BE2C (cell line): ENCODE measurements around the gene TTC12.

ENCODE experiments used
- DNase-seq: peaks from one replicate; pipeline ENCODE4 v3.0.0-alpha.2; 2020
- H3K27me3 ChIP-seq: fragments of 250-450 bp; sonication (Bioruptor Pico); 2 replicates; pipeline ENCODE4 v1.5.1; 2020; ENCODE audit warnings: mild to moderate bottlenecking
- H3K36me3 ChIP-seq: fragments of 250-450 bp; sonication (Bioruptor Pico); 2 replicates; pipeline ENCODE4 v1.5.1; 2020; ENCODE audit warnings: mild to moderate bottlenecking
- H3K4me1 ChIP-seq: fragments of 250-450 bp; sonication (Bioruptor Pico); 2 replicates; pipeline ENCODE4 v1.5.1; 2020
- H3K4me3 ChIP-seq: 2 replicates; pipeline ENCODE4 v1.5.1; 2011; ENCODE audit warnings: low read depth, low read length
- H3K9me3 ChIP-seq: fragments of 250-450 bp; sonication (Bioruptor Pico); 2 replicates; pipeline ENCODE4 v1.5.1; 2020
- TF ChIP-seq, protein P1 (sequence below): IDR thresholded peaks from 2 replicates; pipeline ENCODE4 v1.5.1; 2012; ENCODE audit warnings: mild to moderate bottlenecking, low read depth, low read length

The TTC12 gene

DNA sequence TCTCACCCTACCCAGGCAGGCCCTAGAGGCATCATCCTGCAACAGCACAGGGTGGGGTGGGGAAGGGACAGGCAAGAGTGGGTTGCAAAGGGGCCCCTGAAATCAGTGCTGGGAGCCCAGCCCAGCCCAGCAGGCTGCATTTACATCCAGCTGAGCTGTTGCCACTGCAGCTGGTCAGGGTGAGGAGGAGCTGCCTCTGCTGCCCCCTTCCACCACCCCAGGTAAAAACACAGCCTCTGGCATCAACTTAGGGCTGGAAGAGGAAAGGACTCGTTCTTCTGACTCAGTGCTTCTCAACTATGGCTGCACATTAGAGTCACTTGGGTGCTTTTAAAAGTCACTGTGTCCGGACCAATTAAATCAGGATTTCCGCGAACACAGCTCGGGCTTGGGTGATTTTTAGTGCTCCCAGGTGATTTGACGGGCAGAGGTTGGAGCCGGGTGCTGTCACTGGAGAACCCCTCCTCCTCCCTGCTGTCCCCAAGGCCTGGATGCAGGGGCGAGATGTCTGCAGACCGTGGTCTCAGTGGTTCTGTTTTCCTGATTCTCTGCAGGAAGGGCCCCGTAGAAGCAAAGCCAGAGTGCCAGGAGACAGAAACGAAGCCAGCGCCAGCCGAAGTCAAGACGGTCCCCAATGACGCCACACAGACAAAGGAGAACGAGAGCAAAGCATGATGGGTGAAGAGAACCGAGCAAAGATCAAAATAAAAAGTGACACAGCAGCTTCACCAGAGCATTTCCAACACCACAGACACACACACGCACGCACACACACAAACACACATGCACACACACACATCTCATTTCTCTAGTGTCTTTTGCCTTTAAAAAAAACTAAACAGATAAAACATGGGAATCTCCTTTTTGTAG, 39.4 kb upstream of the TTC12 start:
- Histone ChIP-seq H3K27me3 (no peaks in the 10 kb centered on the region), H3K36me3 (peaks cover 53% of the 10 kb centered on the region), H3K4me1 (peaks cover 17% of the 10 kb centered on the region), H3K4me3 (no peak overlapping the region), H3K9me3 (no peaks in the 10 kb centered on the region)
- TF ChIP-seq, protein P1, sequence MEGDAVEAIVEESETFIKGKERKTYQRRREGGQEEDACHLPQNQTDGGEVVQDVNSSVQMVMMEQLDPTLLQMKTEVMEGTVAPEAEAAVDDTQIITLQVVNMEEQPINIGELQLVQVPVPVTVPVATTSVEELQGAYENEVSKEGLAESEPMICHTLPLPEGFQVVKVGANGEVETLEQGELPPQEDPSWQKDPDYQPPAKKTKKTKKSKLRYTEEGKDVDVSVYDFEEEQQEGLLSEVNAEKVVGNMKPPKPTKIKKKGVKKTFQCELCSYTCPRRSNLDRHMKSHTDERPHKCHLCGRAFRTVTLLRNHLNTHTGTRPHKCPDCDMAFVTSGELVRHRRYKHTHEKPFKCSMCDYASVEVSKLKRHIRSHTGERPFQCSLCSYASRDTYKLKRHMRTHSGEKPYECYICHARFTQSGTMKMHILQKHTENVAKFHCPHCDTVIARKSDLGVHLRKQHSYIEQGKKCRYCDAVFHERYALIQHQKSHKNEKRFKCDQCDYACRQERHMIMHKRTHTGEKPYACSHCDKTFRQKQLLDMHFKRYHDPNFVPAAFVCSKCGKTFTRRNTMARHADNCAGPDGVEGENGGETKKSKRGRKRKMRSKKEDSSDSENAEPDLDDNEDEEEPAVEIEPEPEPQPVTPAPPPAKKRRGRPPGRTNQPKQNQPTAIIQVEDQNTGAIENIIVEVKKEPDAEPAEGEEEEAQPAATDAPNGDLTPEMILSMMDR, result peak; percentile 56
- DNase-seq, result peak; percentile 52

GRCh38 chr11:113275602-113276001, 38.8 kb upstream of the TTC12 start:
- Histone ChIP-seq H3K9me3 (no peaks in the 10 kb centered on the region), H3K27me3 (no peaks in the 10 kb centered on the region), H3K4me1 (peaks cover 17% of the 10 kb centered on the region), H3K4me3 (no peak overlapping the region), H3K36me3 (peaks cover 48% of the 10 kb centered on the region)
- DNase-seq, result no peak
- TF ChIP-seq, protein P1, result no peak

GRCh38 chr11:113276466-113276865, 37.9 kb upstream of the TTC12 start:
- TF ChIP-seq, protein P1, result no peak
- no peak for DNase-seq
- H3K27me3 ChIP-seq, result no peaks in the 10 kb centered on the region
- no peak overlapping the region for H3K4me3 ChIP-seq
- peaks cover 17% of the 10 kb centered on the region for H3K4me1 ChIP-seq
- peaks cover 43% of the 10 kb centered on the region for H3K36me3 ChIP-seq
- no peaks in the 10 kb centered on the region for H3K9me3 ChIP-seq

DNA sequence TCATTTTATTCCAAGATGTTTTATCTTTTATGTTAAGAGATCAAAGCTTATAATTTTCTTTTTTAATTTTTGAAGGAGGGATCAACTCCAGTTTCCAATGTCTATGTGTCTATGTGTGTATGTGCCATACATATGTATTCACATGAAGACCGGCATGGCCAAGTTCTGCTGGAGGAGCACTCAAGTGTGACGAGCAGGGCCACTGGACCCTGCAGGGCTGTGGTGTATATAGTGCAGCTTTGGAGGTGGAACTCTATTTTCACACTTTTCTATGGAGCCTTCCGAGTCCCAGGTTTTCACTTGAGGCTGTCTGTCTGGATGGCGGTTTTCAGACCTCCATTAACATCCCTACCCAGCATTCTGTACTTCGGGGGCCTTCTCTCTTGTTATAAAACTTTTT, 36.5 kb upstream of the TTC12 start:
- Histone ChIP-seq H3K4me3 (no peak overlapping the region), H3K27me3 (no peaks in the 10 kb centered on the region), H3K4me1 (peaks cover 17% of the 10 kb centered on the region), H3K9me3 (no peaks in the 10 kb centered on the region), H3K36me3 (peaks cover 32% of the 10 kb centered on the region)
- DNase-seq, result no peak
- TF ChIP-seq, protein P1, result no peak

DNA sequence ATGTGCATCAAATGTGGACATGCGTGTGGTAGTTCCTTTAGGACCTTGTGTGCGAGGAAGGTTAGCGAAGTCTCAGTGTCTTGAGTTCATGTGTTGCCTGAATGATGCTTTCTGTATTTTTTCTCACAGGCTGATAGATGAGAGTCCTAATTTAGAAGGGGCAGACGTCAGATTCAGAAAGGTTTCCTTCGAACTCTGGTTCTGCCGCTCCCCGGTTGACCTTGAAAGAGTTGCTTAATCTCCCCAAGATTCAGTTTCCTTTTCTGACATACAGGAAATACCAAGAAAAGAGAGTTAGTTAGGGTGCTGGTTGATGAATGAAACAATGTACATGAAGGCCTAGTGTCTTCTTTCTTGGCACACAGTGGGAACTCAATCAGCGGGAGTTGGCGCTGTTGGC, 35.9 kb upstream of the TTC12 start:
- TF ChIP-seq, protein P1, result no peak
- Histone ChIP-seq H3K4me1 (peaks cover 13% of the 10 kb centered on the region), H3K4me3 (no peak overlapping the region), H3K36me3 (peaks cover 29% of the 10 kb centered on the region), H3K9me3 (no peaks in the 10 kb centered on the region), H3K27me3 (no peaks in the 10 kb centered on the region)
- no peak for DNase-seq

DNA sequence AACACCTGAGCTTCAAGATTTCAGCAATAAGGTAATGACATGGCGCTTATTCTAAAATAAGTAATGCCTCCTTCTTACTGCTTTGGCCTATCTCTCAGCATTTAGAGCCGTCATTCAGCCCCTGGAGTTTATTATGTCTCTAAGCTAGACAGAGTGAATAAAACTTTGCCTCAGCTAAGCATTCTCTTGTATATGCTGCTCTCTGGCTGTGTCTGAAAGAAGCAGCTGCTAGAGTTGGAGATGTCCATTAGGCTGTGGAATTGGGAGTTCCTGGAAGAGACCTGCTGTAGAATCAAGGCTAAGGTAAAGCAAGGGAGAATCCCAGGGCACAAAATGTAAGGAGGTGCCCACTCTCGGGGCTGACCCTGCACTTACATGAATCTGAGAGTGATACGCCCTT, 35.5 kb upstream of the TTC12 start:
- TF ChIP-seq, protein P1, result no peak
- H3K4me3 ChIP-seq, result no peak overlapping the region

More for the DNA sequence above, 35.5 kb upstream of the TTC12 start:
- H3K36me3 ChIP-seq, result peaks cover 28% of the 10 kb centered on the region
- no peak for DNase-seq
- no peaks in the 10 kb centered on the region for H3K9me3 ChIP-seq
- peaks cover 9% of the 10 kb centered on the region for H3K4me1 ChIP-seq
- H3K27me3 ChIP-seq, result no peaks in the 10 kb centered on the region
